Fibroblast of skin of right biceps (primary cell): ENCODE data around the gene RNF111.

Experiments used
- DNase-seq: peaks from one replicate; pipeline ENCODE4 v3.0.0-alpha.2; 2013

Gene RNF111

GRCh38 chr15:59001946-59002345 lies 14.5 kb downstream of the RNF111 start:
- DNase-seq, result no peak

DNA sequence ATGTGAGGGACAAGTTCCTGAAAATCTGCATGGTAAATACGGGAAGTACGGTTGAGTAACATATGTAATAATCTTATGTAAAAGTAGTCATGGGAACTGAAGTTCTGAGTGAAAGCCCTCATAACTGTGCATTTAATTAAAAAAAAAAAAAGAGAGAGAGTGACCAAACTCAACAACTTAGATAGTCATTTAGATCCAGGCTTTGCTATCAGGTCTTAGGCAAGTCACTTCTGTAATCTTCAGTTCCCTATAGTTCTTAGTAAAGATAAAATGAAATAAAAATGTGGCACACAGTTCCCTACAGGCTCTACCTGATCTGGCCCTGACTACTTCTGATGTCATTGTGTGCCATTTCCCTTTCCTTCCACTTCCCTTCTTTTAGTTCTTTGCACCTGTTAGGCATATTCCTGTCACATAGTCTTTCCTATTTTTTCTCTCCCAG lies 15.0 kb downstream of the RNF111 start:
- DNase-seq, result no peak

DNA sequence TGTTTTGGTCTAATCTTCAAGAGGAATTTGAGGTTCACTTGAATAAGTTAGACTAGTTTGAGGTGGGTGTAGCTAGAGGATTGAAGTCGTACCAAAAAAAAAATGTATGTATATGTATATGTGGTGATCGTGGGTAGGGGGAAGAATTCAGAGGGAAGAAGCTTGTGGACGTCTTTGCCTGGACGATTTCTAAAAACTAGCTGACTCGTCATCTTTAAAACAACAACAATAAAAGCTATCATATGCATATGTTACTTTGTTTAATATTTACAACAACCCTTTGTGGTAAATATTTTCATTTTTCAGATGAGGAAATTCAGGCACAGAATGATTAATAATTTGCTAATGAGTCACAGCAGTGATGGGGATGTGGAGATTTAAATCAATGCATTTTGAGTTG lies 18.1 kb downstream of the RNF111 start:
- DNase-seq, result peak; percentile 23

GRCh38 chr15:59008086-59008485 lies 20.6 kb downstream of the RNF111 start:
- no peak for DNase-seq

DNA sequence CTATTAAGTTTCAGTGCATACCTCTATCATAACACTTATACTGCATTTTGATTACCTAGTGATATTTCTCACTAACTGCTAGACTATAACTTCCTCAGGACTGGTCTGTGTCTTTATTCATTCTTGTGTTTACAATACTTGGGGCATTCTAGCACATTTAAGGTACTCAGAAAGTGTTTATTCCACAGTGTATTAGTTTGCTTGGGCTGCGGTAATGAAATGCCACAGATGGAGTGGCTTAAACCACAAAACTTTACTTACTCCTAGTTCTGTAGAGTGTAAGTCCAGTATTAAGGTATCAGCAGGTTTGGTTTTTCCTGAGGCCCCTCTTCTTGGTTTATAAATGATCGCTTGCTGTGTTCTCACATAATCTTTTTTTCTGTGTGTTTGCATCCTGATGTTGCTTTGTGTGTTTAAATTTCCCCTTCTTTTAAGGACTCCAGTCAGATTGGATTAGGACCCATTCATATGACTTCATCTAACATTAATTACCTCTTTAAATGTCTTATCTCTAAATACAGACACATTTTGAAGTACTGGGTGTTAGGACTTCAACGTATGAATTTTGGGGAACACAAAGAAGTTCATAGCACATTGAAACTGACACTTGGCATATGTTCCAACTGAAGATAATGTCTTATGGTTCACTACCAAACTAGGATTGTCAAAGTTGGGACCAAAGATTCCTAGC lies 23.9 kb downstream of the RNF111 start:
- DNase-seq, result no peak

DNA sequence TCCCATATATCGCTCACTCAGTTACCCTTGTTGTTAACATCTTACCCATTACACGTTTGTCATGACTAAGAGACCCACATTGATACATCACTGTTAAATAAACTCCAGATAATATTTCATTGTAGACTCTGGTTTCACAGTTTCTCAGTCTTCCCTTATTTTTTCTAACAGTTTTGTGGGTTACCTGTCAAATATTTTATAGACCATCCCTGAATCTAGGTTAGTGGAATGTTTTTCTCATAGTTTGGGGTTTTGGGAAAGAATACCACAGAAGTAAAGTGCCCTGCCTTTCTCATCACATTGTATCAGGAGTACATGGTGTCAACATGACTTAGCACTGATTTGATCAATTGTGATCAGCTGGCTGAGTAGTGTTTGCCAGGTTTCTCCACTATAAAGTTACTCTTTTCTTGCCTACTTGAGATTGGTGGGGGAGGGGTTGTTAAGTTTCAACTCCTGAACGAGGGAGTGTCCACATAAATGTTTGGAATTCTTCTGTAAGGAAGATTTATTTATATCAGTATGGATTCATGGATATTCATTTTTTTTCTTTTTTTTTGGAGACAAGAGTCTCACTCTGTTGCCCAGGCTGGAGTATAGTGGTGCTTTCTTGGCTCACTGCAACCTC lies 25.9 kb downstream of the RNF111 start:
- peak; percentile 36 for DNase-seq

GRCh38 chr15:59014068-59014467 lies 26.6 kb downstream of the RNF111 start:
- DNase-seq, result no peak

- DNase-seq, result no peak
Measured at GRCh38 chr15:59017449-59017848, 30.0 kb downstream of the RNF111 start.

GRCh38 chr15:59018833-59019232 lies 31.4 kb downstream of the RNF111 start:
- DNase-seq, result no peak

DNA sequence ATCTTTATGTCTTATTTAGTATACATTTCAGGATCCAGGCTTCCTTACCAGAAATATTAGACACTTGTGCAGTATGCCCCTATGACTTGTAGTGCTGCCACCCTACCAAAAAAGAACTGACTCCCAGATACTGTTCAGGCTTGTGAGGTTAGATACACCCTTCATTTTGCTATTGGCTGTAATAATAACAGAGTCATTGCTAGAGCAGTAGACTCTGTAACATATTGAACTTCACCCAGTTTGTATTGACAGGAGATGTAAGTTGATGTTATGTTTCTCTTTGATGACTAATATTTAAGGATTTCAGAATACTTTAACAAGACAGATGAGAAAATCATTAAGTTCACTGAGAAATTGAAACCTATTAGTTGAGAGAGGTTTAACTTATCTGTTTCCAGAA lies 32.9 kb downstream of the RNF111 start:
- DNase-seq, result no peak

DNA sequence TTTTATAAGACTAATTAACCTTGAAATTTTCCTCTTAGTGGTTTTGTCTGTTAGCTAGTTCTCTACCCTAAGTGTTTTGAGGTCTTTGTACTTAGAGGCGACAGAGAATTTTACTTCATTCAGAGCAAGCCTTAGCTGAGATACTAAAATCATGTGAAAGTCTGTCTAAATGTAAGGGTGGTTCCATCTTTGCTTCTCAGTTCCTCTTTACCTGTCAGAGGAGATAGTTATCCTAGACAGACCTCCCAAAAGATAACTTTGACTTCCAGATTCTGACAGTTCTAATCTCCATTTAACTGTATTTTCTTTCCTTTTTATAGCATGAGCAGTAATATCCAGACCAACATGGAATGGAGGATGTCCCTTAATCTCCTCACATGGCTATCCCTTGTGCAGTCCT lies 34.7 kb downstream of the RNF111 start:
- no peak for DNase-seq

DNA sequence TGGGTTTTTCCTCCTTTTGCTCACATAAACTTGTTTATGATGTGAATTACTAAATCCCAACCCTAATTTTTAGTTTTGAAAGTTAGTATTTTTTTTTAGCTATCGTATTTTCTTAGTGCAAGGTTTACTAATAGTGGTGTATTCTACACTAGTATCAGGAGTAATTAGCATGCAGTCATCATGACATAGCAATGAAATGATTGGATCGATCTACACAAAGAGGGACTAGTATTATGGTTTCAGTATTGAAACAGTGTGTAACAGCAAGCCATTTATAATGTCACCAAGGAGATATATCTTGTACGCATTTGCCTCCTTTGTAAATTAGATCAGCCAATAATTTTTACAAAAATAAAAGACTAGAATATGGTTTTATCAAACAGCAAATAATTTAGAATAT lies 38.7 kb downstream of the RNF111 start:
- no peak for DNase-seq

GRCh38 chr15:59028387-59028955 lies 41.0 kb downstream of the RNF111 start:
- DNase-seq, result no peak

- no peak for DNase-seq
Measured at GRCh38 chr15:59029554-59029953, 42.1 kb downstream of the RNF111 start.

- no peak for DNase-seq
Measured at GRCh38 chr15:59035201-59035600, 47.7 kb downstream of the RNF111 start.

DNA sequence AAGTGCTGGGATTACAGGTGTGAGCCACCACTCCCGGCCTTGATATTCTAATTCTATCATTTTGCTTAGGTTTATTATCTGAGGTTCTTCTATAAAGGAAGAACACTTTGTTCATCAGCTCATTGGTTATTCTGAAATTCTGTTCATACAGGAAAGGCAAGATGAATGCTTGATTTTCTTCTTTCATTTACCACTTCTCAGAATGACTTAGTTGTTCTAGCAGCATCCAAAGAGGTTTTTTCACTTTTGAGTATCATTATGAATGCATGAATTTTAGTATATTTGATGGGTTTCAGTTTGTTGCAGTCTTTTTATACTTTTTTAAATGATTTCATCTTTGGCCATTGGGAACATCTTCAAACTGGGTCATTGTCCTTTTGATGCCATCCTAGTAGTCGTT lies 51.8 kb downstream of the RNF111 start:
- DNase-seq, result no peak

DNA sequence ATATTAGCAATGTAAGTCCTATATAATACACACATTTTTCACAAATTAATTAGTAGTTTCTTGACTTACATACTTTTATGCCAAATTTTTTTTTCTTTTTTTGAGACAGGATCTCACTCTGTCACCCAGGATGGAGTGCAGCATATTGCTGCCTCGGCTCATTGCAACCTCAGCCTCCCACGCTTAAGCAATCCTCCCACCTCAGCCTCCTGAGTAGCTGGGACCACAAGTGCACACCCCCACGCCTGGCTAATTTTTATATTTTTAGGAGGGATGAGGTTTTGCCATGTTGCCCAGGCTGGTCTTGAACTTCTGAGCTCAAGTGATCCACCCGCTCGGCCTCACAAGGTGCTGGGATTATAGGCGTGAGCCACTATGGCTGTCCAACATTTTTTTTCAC lies 54.6 kb downstream of the RNF111 start:
- no peak for DNase-seq

GRCh38 chr15:59048897-59049296 lies 61.4 kb downstream of the RNF111 start:
- no peak for DNase-seq

DNA sequence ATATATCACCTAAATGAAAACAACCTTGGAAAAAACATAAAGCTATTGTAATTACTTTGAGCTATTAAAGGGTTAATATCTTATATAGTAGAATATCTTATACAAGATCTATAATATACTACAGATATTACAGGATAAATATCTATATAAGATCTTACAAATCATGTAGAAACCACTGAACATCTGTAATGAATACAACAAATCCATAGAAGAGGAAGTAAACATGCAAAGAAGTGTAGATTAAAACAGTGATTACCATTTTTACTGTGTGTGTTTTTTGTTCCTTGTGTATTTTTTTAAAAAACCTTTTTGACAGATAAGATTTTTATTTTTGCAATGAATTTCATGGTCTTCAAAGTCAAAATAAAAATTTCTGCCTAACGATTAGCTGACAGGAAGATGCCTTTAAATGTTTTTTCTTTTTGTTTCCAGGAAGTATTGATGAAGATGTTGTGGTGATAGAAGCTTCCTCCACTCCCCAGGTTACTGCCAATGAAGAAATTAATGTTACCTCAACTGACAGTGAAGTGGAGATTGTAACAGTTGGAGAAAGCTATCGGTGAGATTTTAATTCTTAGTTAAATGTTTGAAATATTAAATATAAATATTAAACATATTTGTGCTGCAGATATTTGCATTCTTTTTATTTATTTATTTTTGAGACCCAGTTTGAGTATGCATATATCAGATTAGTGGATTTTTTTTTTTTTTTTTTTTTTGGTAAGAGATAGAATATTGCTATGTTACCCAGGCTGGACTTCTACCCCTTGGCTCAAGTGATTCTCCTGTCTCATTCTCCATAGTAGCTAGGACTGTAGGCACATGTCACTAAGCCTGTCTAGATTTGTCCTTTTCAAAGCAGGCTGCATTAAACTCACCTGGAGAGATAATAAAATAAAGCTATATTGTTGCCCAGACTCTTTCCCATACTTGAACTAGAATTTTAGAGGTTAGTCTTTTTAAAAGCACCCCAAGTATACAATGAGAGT lies 64.7 kb downstream of the RNF111 start:
- DNase-seq, result no peak

- no peak for DNase-seq
Measured at GRCh38 chr15:59052915-59053407, 65.5 kb downstream of the RNF111 start.

DNA sequence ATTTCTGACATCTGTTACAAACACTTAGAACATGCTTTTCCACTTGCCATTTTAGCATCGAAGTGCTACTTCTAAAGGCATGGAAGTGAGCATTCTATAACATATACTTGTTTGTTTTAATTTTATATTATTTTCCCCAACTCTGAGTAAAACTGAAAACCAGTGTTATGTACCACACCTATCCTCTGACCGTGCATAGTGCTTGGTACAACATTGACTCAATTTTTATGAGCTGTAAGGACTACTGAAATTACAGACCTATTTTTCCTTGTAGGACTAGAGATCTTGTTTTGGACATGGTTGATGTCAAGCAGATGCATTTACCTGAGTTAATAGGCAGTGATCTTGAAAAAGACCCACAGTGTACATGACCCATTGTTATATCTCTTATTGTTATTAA lies 66.0 kb downstream of the RNF111 start:
- DNase-seq, result no peak

GRCh38 chr15:59059076-59059597 lies 71.7 kb downstream of the RNF111 start:
- no peak for DNase-seq

- DNase-seq, result no peak
Measured at GRCh38 chr15:59060348-59060747, 72.9 kb downstream of the RNF111 start.
